Activated CD4-positive, alpha-beta T cell treated with anti-CD3 and anti-CD28 coated beads, Interleukin-2, Interleukin-6, amounts not matched to agents 100 ng/mL and 50 ng/mL, durations not matched to agents 16 hours and 8 hours (primary cell): ENCODE results near the gene SMYD3.
"Not testable (repeated sequence)": the region's sequence is repeated elsewhere in the genome, so short reads cannot be mapped to it uniquely, and the experiment has no call there.

Source experiments
- DNase-seq: peaks from one replicate; pipeline ENCODE4 v3.0.0-alpha.2; 2020

Gene SMYD3

DNA sequence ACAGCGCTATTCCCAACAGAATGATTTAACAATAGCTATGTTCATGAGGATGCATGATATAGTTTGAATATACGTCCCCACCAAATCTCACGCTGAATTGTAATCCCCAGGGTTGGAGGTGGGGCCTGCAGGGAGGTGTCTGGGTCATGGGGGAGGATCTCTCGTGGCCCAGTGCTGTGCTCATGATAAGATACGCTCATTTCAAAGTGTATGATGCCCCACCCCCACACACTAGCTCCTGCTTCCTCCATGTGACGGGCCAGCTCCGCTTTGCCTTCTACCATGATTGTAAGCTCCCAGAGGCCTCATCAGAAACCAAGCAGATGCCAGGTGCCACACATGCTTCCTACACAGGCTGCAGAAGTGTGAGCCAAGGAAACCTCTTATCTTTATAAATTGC lies 93.6 kb downstream of the SMYD3 start:
- no peak for DNase-seq

DNA sequence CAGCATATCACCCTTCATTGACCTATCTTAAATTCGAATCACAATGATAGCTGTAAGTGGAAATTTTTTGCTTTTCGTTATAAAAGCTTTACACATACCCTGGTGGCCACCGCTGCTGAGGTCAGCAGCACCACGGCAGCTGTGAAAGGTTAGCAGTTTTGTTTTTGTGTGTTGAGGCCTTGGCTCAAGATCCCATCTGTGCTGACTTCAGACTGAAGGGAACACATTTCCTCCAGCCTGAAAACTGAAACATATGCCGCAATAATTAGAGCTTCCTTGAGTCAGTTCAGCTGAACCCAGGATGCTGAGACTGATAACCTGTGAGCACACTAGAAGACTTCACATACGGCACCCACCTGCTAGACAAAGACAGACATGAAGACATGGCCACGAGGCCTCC lies 103.0 kb downstream of the SMYD3 start:
- DNase-seq, result no peak

DNA sequence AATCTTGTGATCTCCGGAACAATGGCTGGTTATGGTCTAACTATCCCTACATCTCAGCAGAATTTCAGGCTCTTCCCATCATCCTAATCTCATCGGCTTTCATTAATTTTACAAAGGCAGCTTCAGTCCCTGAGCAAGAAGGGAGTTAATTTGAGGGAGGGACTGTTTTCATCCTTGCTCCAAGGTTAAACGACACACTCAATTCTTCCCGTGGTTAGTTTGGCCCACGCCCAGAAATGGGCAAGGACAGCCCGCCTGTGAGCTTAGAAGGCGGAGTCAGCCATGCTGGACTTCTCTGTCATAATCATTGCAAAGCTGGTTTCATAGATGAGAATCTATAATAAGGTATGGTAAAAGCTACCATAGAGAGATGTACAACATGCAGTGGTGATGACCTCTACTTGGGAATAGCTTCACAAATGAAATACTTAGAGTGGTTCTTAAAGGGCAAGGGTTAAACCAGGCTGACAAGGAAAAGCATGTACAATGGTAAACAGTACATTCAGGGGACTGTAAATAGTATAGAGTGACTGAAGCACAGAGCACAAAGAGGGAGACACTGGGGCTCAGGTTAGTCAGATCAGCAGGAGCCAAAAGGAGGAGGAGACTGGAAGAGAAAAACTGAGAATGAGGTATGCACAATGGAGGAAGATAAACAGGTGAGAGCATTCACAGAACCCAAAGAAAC lies 108.8 kb downstream of the SMYD3 start:
- DNase-seq, result no peak

DNA sequence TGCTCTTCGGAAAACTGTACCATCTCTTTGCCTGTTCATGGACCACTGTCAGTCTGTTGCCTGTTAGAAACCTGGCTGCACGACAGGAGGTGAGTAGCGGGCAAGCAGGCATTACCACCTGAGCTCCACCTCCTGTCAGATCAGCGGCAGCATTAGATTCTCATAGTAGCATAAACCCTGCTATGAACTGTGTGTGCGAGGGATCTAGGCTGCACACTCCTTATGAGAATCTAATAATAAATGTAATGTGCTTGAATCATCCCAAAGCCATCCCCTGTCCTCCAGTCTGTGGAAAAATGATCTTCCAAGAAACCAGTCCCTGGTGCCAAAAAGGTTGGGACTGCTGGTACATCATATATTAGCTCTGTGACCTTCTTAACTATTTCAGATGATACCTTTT lies 110.0 kb downstream of the SMYD3 start:
- no peak for DNase-seq

DNA sequence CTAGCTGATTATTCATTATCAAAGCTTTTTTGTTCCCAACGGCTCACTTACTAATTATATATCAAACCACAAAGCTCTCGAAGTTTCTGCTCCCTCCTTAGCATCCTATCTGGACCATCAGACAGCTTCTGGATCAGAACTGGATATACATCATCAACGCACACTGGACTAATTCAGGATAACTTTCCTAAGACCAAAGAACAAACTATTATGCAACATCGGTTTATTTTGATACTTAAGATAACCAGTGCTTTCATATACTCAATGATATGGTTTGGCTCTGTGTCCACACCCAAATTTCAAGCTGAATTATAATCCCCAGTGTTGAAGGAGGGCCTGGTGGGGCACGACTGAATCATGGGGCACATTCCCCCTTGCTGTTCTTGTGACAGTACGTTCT lies 110.8 kb downstream of the SMYD3 start:
- DNase-seq, result no peak

DNA sequence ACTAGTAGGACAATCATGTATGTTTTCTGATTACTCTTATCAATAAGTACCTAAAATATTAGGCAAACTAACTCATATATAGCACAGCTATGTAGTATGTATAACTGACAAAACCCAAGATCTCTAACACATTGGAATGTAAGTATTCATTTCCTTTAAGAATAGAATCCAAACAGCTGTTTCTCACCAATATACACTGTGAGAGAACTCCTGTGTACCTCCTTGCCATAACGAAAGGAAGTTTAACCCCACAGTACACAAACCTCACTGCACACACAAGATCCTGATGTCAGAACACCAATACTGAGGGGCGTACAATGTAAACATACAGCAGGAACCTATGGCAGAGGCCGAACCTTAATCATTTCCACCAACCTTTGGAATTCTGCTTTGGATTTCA lies 113.0 kb downstream of the SMYD3 start:
- DNase-seq, result no peak

DNA sequence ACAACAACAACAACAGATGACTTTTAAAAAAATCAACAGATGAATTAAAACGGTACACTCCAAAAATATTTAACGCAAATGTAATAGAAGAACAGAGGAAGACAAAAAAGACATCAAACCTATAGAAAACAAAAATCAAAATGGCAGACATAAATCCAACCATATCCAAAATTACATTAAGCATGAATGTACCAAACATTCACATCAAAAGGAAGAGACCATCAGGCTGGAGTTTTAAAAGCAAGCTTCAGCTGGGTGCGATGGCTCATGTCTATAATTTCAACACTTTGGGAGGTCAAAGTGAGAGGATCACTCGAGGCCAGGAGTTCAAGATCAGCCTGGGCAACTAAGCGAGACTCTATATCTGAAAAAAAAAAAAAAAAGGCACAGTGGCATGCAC lies 116.2 kb downstream of the SMYD3 start:
- no peak for DNase-seq

DNA sequence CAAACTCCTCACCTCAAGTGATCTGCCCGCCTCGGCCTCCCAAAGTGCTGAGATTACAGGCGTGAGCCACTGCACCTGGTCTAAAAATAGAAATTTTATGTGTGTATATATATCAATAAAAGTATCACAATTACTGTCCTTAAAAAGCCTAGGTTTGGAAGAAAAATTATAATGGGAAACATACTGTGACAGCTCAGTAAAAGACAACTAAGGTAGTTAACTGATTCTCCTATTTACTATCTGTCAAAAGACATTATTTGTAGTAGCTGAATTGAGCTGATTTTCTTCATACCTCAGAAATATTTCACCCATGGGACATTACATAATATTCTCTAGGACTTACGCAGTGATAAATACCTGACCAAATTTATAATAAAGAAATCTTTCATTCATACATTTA lies 122.5 kb downstream of the SMYD3 start:
- no peak for DNase-seq

DNA sequence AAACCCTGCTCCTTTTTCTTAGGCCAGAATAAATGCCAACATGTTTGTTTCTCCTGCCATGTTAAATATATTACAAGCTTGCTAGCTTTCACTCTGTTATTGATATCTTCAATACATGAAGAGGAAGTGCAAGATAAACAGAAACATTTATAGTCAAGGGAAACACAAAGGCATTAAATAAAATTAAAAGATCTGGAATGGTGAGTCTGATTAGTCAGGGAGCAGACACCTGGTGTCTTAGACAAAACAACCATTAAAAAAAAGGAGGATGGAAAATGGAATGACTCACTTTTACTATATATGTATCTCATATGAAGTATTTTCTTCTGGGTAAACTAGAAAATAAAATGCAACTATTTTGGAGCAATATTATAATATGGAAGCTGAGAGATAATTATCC lies 123.3 kb downstream of the SMYD3 start:
- DNase-seq, result no peak

DNA sequence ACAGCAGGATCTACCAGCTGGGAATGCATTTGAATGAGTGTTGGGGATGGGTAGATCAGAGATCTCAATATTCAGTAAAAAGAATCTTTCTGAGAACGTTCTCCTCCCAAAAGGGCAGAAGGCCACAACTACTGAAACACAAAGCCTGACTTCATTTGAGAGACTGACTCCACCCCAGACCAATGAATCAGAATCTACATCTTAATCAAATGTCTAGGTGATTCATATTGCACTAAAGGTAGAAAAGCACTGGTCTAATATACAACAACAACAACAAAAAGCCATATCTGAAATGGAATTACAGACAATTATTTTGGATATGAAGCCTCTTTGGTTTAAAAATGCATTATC lies 123.9 kb downstream of the SMYD3 start:
- DNase-seq, result no peak

DNA sequence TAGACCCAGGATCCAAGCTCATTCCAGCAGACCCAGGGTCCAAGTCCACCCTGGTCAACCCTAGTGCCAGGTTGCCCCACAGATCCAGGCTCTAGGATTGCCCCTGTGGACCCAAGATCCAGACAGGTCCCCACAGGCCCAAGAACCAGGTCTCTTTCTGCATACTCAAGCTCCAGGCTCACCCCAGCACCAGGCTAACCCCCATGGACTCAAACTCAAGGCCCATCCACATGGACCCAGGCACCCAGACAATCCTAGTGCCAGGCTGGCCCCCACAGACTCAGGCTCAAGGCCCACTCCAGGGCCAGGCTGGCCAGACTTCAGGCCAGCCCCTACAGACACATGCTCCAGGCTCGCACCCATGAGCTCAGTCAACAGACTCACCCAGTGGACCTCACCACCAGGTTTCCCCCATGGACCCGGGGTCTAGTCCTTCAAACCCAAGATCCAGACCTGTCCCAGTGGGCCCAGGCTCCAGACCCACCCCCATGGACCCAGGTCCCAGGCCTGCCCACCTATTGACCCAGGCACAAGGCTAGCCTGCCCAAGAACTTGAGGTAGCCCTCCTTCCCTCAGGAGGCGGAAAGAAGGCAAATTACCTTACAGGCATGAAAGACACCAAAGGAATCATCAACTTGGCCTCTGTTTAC lies 124.4 kb downstream of the SMYD3 start:
- no peak for DNase-seq

DNA sequence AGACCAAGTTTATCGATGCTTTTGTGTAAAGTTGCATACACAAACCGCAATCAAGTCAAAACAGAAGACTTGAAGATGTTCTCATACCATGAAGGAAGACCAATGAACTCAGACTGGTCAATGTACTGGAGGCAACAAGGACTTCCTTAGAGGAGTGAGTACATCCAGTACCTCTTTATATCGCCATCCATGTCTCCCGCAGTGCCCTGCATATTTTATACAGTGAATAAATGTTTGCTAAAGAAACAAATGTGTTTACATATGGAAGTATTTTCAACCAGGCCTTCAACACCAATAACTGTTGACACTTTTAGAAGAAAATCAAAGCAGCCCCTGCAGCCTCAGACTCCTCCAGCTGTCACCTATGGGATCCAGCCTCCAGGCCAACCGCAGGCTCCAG lies 125.6 kb downstream of the SMYD3 start:
- DNase-seq, result no peak

DNA sequence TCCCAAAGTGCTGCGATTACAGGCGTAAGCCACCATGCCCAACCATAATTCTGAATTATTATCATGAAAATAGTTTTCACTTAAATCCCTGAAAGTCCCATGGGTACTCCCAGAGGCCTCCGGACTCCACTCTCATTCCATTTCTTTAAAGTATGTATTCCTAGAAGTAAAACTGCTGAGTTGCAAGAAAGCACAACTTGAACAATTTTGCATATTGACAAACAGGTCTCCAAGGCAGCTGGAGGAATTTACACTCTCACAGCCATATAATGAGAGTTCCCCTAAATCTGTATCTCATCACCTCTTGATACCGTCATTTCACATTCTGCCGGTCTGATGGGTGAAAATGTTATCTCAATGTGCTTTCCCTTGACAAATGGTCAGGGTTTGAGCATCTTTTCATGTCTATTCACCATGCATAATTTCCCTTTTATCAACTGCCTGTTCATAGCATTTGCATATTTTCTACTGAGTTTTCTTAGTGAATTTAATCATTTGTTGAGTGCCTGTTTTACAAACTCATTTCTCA lies 129.4 kb downstream of the SMYD3 start:
- DNase-seq, result no peak

DNA sequence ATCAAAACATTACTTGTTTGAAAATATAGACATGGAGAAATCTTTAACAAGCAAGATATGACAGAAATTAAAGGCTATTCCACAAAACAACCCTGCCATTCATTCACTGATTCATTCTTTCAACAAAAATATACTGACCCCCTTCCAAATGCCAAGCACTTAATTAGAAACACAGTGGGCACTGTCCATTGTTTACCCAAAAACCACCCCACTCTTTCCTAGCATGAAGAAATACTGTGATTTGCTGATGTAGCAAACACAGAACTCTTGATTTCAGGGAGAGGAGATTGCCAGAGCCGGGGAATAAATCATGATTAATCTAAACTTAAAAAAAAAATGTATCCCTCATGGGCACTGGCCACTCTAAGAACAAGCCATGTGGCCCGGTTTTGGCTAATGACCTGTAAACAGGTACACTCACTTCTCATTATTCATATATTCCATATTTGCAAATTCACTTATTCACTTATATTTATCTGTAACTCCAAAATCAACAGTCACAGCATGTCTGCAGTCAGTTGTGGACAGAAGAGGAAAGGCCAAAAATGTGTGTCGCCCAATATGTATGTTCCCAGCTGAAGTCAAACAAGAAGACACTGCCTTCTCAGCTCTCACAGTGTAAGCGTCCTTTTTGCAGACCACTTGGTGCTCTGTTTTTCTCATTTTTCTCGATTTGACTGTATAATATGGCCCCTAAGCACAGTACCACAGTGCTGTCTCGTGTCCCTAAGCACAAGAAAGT lies 133.1 kb downstream of the SMYD3 start:
- no peak for DNase-seq

DNA sequence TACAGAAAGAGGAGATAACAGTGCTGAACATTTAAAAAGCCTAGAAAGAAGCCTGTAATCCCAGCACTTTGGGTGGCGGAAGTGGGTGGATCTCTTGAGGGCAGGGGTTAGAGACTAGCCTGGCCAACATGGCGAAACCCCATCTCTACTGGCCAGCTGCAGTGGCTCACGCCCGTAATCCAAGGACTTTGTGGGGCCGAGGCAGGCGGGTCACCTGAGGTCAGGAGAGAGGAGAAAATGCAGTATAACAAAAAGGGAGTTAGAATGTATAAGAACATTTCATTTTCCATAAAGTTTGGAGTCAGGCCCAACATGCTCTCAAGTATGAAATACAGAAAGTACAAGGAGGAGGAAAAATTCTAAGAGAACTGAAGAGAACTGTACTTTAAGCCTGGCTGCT lies 134.5 kb downstream of the SMYD3 start:
- DNase-seq, result no peak

DNA sequence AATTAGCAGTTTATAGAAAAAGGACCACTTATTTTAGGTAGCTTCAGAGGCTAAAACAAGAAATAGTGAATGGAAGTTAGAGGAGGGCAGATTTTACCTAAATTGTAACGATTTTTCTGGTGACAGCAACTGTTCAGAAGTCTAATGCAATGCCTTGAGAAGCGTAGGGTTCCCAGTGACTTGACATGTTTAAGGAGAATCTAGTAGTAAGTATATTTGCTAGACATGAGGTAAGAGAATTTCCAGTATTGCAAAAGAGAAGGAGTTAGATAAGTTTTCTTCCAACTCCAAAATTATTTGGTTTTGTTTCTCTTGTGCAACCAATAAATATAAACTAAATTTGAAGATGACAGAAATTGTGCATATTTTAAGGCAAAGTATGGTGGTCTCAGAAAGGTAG lies 140.0 kb downstream of the SMYD3 start:
- DNase-seq, result no peak

DNA sequence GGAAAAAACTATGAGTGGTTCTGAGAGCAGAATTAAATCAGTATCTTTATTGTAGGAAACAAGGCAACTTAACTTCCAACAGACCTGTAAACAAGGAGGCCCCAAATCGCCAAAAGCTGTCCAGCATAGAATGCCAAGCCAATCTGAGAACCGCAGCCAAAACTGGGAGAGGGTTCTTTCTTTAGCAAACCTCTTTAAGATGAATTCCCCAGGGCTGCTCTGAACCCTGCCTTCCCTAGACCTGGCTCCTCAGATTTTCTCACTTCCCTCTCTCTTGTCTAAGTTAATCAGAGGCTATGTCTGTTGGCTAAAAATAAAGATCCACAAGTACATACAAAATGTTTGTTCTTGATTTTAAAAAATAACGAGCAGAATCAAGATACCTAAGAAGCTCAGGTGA lies 141.4 kb downstream of the SMYD3 start:
- peak; percentile 5 for DNase-seq

DNA sequence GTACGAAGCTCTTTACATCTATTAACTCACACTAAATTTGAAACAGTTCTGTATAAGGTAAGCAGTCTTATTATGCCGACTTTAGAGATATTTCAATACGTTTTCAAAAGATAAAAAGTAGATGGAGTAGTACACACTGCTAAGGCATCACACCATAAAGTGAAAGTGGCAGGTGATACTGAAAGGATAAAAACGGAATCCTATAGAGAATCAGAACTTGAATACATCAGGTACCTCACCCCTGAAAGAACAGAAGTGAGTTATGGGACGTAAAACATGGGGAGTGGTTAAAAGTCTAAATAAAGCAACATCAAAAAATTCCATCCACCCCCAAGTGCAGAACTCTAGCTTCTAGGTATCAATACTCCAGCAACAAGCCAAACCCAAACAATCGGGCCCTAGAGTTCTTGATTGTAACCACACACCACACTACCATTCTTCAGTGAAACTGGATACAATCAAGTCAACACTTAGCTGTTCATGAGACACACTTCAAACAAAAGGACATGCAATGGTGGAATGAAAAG lies 142.6 kb downstream of the SMYD3 start:
- DNase-seq, result peak; percentile 14

DNA sequence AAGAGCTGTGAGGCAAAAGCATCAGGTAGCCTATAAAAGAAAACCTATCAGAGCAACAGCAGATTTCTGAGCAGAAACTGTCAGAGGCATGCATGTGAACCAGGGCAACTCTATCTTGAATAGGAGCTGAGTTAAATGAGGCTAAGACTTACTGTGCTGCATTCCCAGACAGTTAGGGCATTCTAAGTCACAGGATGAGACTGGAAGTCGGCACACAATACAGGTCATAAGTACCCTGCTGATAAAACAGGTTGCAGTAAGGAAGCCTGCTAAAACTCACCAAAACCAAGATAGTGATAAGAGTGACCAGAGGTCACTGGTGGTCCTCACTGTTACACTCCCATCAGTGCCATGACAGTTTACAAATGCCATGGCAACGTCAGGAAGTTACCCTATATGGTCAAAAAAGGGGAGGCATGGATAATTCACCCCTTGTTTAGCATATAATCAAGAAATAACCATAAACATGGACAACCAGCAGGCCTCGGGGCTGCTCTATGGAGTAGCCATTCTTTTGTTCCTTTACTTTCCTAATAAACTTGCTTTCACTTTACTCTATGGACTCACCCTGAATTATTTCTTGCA lies 150.0 kb downstream of the SMYD3 start:
- DNase-seq, result not testable (repeated sequence)

DNA sequence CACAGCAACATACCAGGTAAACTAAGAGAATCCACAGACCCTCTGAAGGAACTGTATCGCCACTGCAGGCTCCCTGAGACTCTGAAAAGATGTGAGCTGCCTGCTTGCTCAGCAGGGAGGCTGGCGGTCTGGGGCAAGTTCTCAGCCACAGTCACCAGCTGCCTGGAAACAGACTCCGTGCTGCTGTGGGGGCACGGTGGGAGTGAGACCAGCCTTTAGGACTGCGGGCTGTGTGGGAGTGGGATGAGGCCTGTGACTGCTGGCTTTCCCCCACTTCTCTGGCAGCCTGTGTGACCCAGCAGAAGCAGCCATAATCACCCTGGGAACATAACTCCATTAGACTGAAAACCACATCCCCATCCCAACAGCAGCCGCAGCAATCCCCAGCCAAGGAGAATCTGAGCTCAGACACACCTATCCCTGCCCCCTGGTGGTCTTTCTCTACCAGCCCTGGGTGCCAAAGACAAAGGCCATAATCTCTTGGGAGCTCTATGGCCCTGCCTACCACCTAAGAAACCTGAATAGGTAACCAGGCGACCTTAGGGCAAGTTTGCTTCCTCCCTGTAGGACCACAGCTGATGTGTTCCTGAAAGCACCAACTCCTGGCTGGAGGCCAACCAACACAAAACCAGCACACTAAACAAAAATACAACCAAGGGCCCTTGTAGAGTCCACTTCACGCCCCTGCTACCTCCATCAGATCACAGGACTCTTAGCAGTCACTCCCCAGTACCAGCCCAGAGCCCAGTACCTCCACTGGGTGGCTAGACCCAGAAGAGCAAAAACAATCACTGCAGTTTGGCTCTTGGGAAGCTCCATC lies 151.5 kb downstream of the SMYD3 start:
- no peak for DNase-seq

DNA sequence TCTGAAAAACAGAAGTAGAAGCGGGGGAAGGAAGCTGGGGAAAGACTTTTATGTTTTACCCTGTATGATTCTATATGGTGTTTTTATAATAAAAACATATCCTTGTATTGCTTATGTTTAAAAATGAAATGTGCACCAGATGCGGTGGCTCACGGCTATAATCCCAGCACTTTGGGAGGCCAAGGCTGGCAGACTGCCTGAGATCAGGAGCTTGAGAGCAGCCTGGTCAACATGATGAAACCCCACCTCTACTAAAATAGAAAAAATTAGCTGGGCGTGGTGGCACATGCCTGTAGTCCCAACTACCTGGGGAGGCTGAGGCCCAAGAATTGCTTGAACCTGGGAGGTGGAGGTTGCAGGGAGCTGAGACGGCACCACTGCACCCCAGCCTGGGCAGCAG lies 155.4 kb downstream of the SMYD3 start:
- DNase-seq, result no peak

DNA sequence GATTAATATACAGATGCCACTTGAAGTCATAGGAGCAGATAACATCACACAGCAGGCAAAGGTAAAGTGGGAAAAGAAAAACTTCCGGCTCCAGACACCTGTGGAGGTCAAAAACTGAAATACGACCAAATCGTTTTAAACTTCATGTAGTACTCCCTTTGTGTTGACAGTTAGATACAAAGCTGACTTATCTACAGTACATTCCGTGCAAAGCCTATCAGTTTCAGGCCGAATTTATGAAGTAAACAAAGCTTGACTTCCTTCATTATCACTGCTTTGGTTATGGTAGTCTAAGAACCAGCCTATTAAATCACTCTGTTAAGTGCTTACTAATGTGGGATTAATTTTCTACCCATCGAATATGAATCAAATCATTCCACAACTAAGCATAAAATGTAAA lies 156.3 kb downstream of the SMYD3 start:
- DNase-seq, result no peak

DNA sequence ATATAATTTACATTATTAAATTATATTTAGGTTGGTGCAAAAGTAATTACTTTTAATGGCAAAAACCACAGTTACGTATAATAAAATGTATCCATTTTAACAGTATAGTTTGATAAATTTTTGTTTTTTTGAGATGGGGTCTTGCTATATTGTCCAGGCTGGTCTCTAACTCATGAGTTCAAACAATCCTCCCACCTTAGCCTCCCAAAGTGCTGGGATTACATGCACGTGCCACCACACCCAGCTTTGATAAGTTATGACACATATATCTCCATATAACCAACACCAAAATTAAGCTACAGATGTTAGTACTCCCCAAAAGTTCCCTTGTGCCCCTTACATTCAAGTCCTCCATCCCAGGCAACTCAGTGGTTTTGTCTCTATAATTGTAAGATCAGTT lies 163.1 kb downstream of the SMYD3 start:
- no peak for DNase-seq
